HG03439 (cell line): ENCODE measurements around the gene COL4A3.

ENCODE experiments used
- ATAC-seq: cut with Tn5 transposase; IDR thresholded peaks from one replicate; pipeline ENCODE4 v1.9.1; 2021; ENCODE audit warnings: mild to moderate bottlenecking, moderate library complexity; ENCODE audit not compliant: unreplicated experiment

The COL4A3 gene

DNA sequence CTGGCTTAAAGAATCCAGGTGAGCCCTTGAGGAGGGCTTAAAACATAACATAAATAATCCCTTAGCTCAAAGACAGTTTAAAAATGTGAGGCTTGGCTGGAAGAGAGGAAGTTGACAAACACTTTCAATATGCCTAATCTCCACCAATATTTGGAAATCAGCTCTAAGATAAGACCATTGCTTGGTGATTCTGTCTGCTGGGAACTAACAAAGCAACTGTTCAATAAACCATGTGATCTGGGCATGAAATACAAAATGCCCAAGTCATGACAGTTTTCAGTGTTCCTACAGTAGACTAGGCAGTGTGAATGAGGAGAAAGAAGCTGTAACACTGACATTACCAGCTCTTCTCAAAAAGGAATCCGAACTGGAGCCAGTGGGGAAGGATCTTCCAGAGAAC, 171.3 kb downstream of the COL4A3 start:
- no peak for ATAC-seq

DNA sequence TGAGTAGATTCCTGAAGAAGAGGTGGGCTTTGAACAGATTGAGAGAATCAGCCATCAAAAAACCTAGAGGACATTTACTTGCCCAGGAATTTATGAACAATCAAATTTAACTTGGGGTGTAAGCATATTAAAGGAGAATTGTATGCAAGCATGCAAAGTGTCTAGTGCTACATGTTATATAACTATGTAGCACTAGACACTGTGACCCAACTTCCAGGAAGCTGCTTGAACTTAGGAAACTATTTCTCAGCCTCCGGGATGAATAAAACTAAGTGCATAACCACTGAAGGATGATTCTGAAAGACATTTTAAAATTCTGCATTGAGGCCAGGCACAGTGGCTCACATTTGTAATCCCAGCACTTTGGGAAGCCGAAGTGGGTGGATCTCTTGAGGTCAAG, 173.0 kb downstream of the COL4A3 start:
- no peak for ATAC-seq

DNA sequence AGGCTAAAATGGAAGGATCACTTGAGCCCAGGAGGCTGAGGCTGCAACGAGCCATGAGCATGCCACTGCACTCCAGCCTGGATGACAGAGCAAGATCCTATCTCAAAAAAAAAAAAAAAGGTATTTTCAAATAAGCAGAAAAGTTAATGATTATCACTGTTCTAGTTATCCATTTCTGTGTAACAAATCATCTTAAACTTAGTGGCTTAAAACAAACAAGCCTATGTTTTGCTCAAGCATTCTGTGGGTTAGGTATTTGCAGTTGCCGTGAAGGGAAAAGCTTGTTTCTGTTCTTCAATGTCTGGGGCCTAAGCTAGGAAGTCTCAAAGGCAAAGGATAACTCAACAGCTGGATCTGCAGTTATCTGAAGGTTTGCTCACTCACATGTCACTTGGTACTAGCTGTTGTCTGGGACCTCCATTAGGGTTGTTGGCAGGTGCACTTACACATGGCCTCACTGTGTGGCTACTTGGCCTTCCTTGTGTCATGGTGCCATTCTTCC, 174.7 kb downstream of the COL4A3 start:
- ATAC-seq, result no peak

DNA sequence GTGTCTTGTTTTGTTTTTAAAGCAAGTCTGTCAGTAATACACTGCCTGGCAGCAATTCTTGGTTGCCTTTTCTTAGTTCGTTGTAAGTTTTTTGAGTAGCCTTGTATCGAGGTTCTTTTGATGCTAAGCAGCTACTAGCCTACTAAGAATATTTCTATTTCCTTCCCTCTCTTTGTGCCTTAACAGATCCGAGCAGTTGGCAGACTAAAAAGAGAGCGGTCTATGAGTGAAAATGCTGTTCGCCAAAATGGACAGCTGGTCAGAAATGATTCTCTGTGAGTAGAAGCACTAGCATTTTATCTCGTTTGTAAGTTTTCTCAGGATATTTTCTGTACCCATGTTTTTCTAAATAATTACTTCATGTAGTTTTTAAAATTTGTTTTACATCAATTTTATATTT, 175.7 kb downstream of the COL4A3 start:
- no peak for ATAC-seq

DNA sequence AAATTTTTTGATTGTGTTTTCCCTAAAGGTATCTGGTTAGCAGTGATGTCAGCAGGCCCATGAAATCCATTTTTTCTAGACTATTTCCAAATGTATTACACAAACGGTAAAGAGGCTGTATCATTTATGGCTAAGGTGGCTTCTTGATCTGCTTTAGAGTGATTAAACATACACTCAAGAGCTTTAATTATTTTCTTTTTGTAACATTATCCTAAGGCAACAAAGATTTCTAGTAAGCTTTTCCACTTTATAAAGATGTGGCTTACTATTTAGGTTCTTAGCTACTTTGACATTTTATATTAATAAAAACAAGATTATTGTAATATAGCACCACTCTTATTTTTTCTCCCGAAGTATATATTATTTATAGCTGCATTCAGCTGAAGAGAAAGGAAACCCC, 177.1 kb downstream of the COL4A3 start:
- ATAC-seq, result no peak

DNA sequence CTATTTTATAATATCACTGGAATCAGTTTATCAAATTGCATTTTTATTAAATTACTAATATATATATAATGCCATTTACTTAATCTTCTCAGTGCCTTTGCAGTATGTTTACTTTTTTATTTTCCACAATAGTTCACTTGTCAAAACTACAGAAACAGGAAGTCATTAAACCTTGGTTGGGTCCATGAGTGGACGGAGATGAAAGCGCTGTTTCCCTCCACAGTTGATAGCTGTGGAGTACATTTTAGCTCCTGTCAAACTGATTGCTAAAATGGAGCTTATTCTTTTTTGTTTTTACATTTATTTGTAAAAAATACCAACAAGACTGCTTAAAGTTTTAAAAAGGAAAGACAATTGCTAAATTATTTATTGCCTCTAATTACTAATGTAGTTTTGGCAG, 179.8 kb downstream of the COL4A3 start:
- ATAC-seq, result no peak

DNA sequence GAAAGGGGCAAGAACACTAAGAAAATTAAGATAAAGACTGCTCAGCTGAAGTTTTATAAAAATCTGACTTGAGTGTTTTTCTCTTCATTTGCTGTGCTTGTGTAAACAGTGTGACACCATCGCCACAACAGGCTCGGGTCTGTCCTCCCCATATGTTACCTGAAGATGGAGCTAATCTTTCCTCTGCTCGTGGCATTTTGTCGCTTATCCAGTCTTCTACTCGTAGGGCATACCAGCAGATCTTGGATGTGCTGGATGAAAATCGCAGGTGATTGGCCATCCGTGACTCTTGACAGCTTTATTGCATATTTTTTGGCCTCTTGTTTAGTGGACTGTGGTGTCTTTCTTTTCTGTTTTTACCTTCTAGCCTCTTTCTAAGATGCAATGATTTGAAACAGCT, 182.7 kb downstream of the COL4A3 start:
- ATAC-seq, result no peak

DNA sequence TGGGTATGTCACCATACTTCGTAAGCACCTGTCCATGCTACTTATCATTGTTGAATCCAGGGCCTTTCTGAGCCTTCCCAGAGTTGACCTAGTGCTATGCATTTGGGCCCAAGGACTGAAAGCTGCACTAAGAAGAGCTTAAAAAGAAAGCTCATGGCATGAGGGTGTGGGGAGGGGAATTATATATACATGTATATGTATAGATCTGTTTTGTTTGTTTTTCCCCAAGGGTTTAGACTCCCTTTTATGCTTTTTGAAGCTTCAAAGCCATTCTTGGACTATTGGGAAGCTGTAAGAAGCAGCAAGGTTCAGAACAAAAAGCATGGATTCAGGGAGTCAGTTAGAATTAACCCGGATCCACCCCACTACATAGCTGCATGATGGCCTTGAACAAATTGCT, 183.9 kb downstream of the COL4A3 start:
- no peak for ATAC-seq

DNA sequence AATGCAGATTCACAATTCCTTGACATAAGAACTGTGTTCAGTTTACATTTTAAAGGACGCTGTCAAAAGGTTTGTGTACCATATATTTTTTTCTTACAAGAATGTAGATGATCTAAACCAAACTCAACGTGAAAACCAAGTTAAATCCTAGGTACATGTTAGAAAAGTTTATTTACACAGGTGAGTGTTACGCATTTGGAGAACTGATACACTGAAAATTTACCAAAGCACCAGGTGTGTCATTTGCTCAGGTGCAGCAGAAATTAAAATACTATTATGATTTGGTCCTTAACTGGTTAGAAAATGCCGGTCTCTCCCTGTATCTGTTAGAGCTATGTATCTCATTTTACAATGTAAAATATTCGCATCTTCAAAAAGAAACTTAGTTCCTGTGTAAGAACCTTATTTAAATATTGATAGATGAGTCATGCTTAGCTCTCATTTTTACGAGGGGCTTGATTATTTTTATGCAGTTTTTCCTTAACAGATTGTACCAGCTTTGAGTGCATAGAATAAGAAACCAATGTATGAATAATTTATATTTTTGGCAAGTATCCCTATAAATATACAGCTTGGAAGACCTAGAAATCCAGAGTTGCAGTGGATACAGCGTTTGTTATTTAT, 185.7 kb downstream of the COL4A3 start:
- no peak for ATAC-seq

DNA sequence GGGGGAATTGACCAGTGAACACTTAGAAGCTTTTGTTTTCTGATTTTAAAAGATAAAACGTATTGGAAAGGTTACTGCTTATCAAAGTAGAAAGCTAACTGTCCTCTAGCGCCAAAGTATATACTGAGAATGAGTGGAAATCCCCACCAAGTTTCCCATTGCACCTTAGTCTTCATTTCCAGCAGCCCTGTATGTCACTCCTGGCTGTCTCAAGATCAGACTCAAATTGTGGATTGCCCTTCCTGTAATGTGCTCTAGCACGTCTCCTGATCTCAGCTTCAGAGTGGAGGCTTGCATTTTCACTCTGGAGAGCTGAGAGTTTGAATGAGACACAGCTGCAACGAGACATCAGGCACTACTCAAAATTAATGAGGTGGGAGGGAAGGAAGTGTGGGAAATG, 187.2 kb downstream of the COL4A3 start:
- peak; percentile 71 for ATAC-seq

DNA sequence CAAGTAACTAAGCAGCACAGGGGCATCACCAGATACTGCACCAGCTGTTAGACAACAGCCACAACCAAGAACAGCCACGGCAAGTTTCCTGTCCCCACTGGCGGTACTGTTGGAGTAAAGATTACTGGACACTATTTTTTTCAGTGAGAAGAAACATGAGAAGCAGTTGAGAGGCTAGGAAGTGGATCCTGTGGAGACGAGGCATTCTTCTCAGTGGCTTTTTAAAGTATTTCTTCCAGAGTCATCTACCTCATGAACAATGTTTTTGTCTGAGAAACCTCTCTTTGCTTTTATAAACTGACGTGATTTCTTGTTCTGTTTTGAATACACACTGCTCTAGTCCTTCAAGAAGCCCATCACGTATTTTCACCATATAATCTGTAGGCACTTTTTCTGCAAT, 195.9 kb downstream of the COL4A3 start:
- ATAC-seq, result no peak

DNA sequence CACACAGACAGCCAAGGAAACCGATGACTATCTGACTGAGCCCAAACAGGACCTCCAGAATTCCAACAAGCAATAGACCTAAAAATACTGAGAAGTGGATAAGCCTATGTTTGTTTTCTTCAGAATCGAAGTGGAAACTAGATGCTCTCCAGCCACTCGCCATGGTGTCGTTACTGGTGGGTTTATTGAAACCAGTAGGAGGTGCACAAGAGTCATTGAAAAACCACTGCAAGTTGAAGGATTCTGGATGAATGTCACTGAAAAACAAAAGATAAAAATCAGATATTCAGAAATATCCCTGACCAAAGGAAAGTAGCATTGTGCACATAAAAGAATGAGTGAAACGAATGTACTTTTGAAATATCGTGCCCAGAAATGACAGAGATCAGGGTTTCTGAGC, 199.3 kb downstream of the COL4A3 start:
- ATAC-seq, result no peak
